B cell (primary cell): Measurements from ENCODE around the gene GATA5. TPM values are rescaled to one million over a fixed set of nuclear protein-coding genes. Genes with fewer than 3 reads are reported as not detected.

Experiments
- ATAC-seq: fragments of 200-7000 bp; cut with Tn5 transposase; one replicate; pipeline ENCODE4 v1.10.0; 2021; ENCODE audit warnings: low read depth, mild to moderate bottlenecking, moderate number of reproducible peaks, moderate library complexity
- CTCF ChIA-PET: fragments of 350-600 bp; sonication (Branson Sonifier 250); formaldehyde crosslinking; loops from one replicate; lab custom pipeline; 2021; ENCODE audit warnings: antibody characterized with exemption, inconsistent platforms; lab: Charles Lee
- POLR2A ChIA-PET: fragments of 350-600 bp; sonication (Branson Sonifier 250); formaldehyde crosslinking; loops from one replicate; lab custom pipeline; 2021; ENCODE audit warnings: antibody characterized with exemption; lab: Charles Lee
- DNase-seq: peaks from one replicate; pipeline ENCODE4 v3.0.0; 2013
- H2AFZ ChIP-seq: 2 replicates; pipeline ENCODE4 v1.6.1; 2012; ENCODE audit warnings: mild to moderate bottlenecking, low read depth, low read length; ENCODE audit not compliant: insufficient read depth, poor library complexity, severe bottlenecking
- H3K27ac ChIP-seq, 2 donors: 1 replicate in 1 of 2; 2 replicates in 1 of 2; pipeline ENCODE4 v1.5.1; 2012 to 2013; ENCODE audit warnings: low read length in 2 of 2, mild to moderate bottlenecking in 2 of 2, moderate library complexity in 1 of 2
- H3K27me3 ChIP-seq, 4 experiments: fragments of 200-600 bp in 1 of 4; sonication (generic) in 1 of 4; replicated peaks in 1 of 4; 1 replicate in 2 of 4; 2 replicates in 2 of 4; pipeline versions ENCODE4 v1.6.1 to v1.7.0; 2013 to 2016; ENCODE audit warnings: low read length in 3 of 4, mild to moderate bottlenecking in 2 of 4, mixed read lengths in 1 of 4, moderate library complexity in 1 of 4; ENCODE audit not compliant: insufficient read depth in 4 of 4, control insufficient read depth in 3 of 4; ENCODE audit errors: control extremely low read depth in 1 of 4
- H3K36me3 ChIP-seq, 2 experiments: replicated peaks in 1 of 2; 1 replicate in 1 of 2; 2 replicates in 1 of 2; pipeline versions ENCODE4 v1.6.1 to v1.7.1; 2013; ENCODE audit warnings: low read length in 1 of 2; ENCODE audit not compliant: insufficient read depth in 2 of 2, control insufficient read depth in 1 of 2; ENCODE audit errors: control extremely low read depth in 1 of 2, extremely low read depth in 1 of 2
- H3K4me1 ChIP-seq, 2 donors: fragments of 200-600 bp in 1 of 2; sonication (generic) in 1 of 2; 1 replicate in 1 of 2; 2 replicates in 1 of 2; pipeline versions ENCODE4 v1.5.1 to v1.6.1; 2013 to 2017; ENCODE audit warnings: low read length in 2 of 2; ENCODE audit not compliant: control insufficient read depth in 2 of 2, insufficient read depth in 2 of 2
- H3K4me2 ChIP-seq: replicated peaks from 2 replicates; pipeline ENCODE3; 2012; ENCODE audit warnings: mild to moderate bottlenecking, low read depth, low read length; ENCODE audit not compliant: poor library complexity, severe bottlenecking
- H3K4me3 ChIP-seq, 5 experiments: fragments of 200-600 bp in 1 of 5; sonication (generic) in 1 of 5; 1 replicate in 3 of 5; 2 replicates in 2 of 5; pipeline versions ENCODE4 v1.5.1 to v1.7.0; 2011 to 2016; ENCODE audit warnings: low read length in 4 of 5, mild to moderate bottlenecking in 4 of 5, low read depth in 2 of 5, control low read depth in 1 of 5, moderate library complexity in 1 of 5; ENCODE audit not compliant: insufficient read depth in 1 of 5; ENCODE audit errors: control extremely low read depth in 1 of 5, extremely low read depth in 1 of 5
- H3K79me2 ChIP-seq: fragments of 200-600 bp; sonication (generic); one replicate; pipeline ENCODE4 v1.6.0; 2016; ENCODE audit warnings: low read length; ENCODE audit not compliant: control insufficient read depth, insufficient read depth
- H3K9ac ChIP-seq: fragments of 200-600 bp; sonication (generic); 2 replicates; pipeline ENCODE4 v1.6.1; 2017; ENCODE audit warnings: mild to moderate bottlenecking, low read length, moderate library complexity
- H3K9me3 ChIP-seq, 3 donors: one replicate each; pipeline versions ENCODE4 v1.6.1 to v1.7.1; 2013; ENCODE audit warnings: low read length in 2 of 3; ENCODE audit not compliant: control insufficient read depth in 2 of 3, insufficient read depth in 1 of 3; ENCODE audit errors: control extremely low read depth in 1 of 3
- H4K20me1 ChIP-seq: 2 replicates; pipeline ENCODE4 v1.6.0; 2012; ENCODE audit warnings: mild to moderate bottlenecking, low read length; ENCODE audit not compliant: insufficient read depth, control insufficient read depth, poor library complexity, severe bottlenecking
- H3K27ac Mint-ChIP-seq: one replicate; pipeline ENCODE4 v1.8.0; 2021; ENCODE audit warnings: mixed read lengths
- H3K27me3 Mint-ChIP-seq: one replicate; pipeline ENCODE4 v1.8.0; 2021; ENCODE audit warnings: mixed read lengths
- H3K4me1 Mint-ChIP-seq: one replicate; pipeline ENCODE4 v1.8.0; 2021; ENCODE audit warnings: mixed read lengths
- H3K4me3 Mint-ChIP-seq: one replicate; pipeline ENCODE4 v1.8.0; 2021; ENCODE audit warnings: mixed read lengths
- H3K9me3 Mint-ChIP-seq: one replicate; pipeline ENCODE4 v1.8.0; 2022; ENCODE audit warnings: mixed read lengths; ENCODE audit not compliant: insufficient read depth
- CTCF ChIP-seq: fragments of 200-600 bp; IDR thresholded peaks from one replicate; pipeline ENCODE4 v1.8.0; 2022; ENCODE audit warnings: antibody characterized with exemption, mild to moderate bottlenecking
- EZH2 ChIP-seq: IDR thresholded peaks from 2 replicates; pipeline ENCODE4 v1.6.1; 2012; ENCODE audit warnings: borderline replicate concordance, low read depth, mild to moderate bottlenecking, moderate library complexity, low read length; ENCODE audit not compliant: insufficient read depth, poor library complexity, severe bottlenecking
- WGBS: methylation state at CpG from one replicate; pipeline ENCODE4 v1.1.5; 2013; ENCODE audit warnings: missing lambda C conversion rate; ENCODE audit not compliant: insufficient coverage; 5-methylcytosine and 5-hydroxymethylcytosine counted together
- intact Hi-C: fragments of 100-400 bp; cut with micrococcal nuclease; formaldehyde crosslinking; loops from one replicate; pipeline ENCODE4 v1.10.0; 2022
- polyA plus RNA-seq: library from polyadenylated mRNA; depleted of rRNA; stranded (reverse); fragments of >200 nt; gene quantifications from 2 replicates; pipeline ENCODE4 v1.2.3, GENCODE V29; 2012
- total RNA-seq, 2 donors: library from RNA; stranded (reverse); fragments of 120-200 nt in 1 of 2; gene quantifications; 1 replicate in 1 of 2; 2 replicates in 1 of 2; pipeline versions ENCODE4 v1.2.3 to v1.2.4, GENCODE V29; 2013 to 2022

The GATA5 gene
- total and polyA plus RNA-seq, 2 donors (not counting 1 experiment from before 2014, with no cell fraction given) = not detected

GRCh38 chr20:62472138-62472940, 3.5 kb downstream of the GATA5 start:
- H3K27ac ChIP-seq = no peak overlapping the region
- peaks cover 21% of the 10 kb centered on the region for H3K27me3 Mint-ChIP-seq
- H3K9ac ChIP-seq = no peak overlapping the region
- H4K20me1 ChIP-seq = no peaks in the 10 kb centered on the region
- peak overlapping the region; percentile 6 for H3K27ac Mint-ChIP-seq
- no peak overlapping the region for H3K4me3 ChIP-seq
- no peaks in the 10 kb centered on the region for H3K79me2 ChIP-seq
- H2AFZ ChIP-seq = no peak overlapping the region
- intact Hi-C loops = no loop called here
- WGBS = 87% methylated on average over 21 of the region's 23 CpGs
- peaks cover 13 to 23% of the 10 kb centered on the region in 2 donors for H3K4me1 ChIP-seq
- H3K36me3 ChIP-seq = no peaks in the 10 kb centered on the region
- H3K9me3 ChIP-seq = peaks cover 0 to 3% (median 0%) of the 10 kb centered on the region in 3 donors
- no peaks in the 10 kb centered on the region for H3K9me3 Mint-ChIP-seq
- H3K27me3 ChIP-seq = peaks cover 0 to 46% (median 21%) of the 10 kb centered on the region in 4 experiments
- H3K4me2 ChIP-seq = no peak overlapping the region
- no peaks in the 10 kb centered on the region for H3K4me1 Mint-ChIP-seq
- H3K4me3 Mint-ChIP-seq = no peak overlapping the region
- ChIA-PET CTCF (no interaction called here), POLR2A (no interaction called here)
- no peak for TF ChIP-seq CTCF
- no peak for TF ChIP-seq EZH2
- ATAC-seq (no peak), DNase-seq (no peak)

GRCh38 chr20:62470459-62470858, 5.3 kb downstream of the GATA5 start:
- no peak overlapping the region for H3K27ac Mint-ChIP-seq
- no peaks in the 10 kb centered on the region for H3K9me3 Mint-ChIP-seq
- peaks cover 5 to 15% of the 10 kb centered on the region in 2 donors for H3K4me1 ChIP-seq
- H3K79me2 ChIP-seq = no peaks in the 10 kb centered on the region
- H4K20me1 ChIP-seq = no peaks in the 10 kb centered on the region
- DNase-seq (no peak), ATAC-seq (no peak)
- no peak for TF ChIP-seq EZH2
- no peak for TF ChIP-seq CTCF
- no peak overlapping the region for H3K27ac ChIP-seq
- no peaks in the 10 kb centered on the region for H3K36me3 ChIP-seq
- no peaks in the 10 kb centered on the region for H3K4me1 Mint-ChIP-seq
- H3K9ac ChIP-seq = no peak overlapping the region
- 93% methylated on average over 10 of the region's 12 CpGs for WGBS
- ChIA-PET CTCF (no interaction called here), POLR2A (no interaction called here)
- H3K4me2 ChIP-seq = no peak overlapping the region
- no peak overlapping the region for H3K4me3 Mint-ChIP-seq
- peaks cover 0 to 38% (median 19%) of the 10 kb centered on the region in 4 experiments for H3K27me3 ChIP-seq
- H3K4me3 ChIP-seq = no peak overlapping the region
- H2AFZ ChIP-seq = no peak overlapping the region
- H3K27me3 Mint-ChIP-seq = peaks cover 21% of the 10 kb centered on the region
- intact Hi-C loops = no loop called here
- peaks cover 0 to 3% (median 0%) of the 10 kb centered on the region in 3 donors for H3K9me3 ChIP-seq
